HG03378 (cell line): ENCODE results near the gene NCAPD2.

ENCODE experiments used
- ATAC-seq: cut with Tn5 transposase; IDR thresholded peaks from one replicate; pipeline ENCODE4 v1.9.1; 2021; ENCODE audit warnings: mild to moderate bottlenecking, moderate library complexity; ENCODE audit not compliant: unreplicated experiment

Gene NCAPD2

DNA sequence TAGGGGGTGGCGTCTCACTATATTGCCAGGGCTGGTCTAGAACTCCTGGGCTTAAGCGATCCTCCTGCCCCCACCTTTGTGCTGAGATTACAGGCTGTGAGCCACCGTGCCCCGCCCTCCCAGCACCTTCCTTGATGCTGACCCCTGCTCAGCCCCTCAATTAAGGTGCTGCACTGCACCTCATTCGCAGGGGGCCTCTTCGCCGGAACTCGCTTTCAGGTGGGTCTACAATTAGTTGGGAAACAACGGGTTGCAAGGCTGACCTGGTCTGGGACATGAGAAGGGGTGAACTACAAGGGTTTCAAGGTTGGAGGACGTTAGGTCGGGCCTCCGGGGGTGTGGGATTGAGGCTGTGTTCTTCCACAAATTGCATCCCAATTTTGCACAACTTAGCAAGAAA is 75.4 kb downstream of the NCAPD2 start:
- ATAC-seq, result no peak

DNA sequence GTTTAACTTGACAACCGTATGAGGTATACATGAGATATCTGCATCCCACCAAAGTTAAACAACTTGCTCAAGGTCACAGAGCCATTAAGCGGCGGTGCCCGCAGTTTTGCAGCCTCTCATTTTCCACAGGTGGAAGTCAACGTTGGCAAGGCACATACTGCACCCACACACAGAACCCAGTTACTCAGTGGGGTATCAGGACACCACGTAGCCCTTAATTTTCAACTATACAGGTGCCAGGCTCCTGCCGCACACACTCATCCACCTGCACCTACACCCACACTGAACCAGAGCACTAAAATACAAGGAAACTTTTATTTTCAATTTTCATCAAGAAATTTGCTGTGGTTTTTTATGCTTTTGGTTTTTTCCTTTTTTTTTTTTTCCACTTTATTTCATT is 75.9 kb downstream of the NCAPD2 start:
- ATAC-seq, result no peak

DNA sequence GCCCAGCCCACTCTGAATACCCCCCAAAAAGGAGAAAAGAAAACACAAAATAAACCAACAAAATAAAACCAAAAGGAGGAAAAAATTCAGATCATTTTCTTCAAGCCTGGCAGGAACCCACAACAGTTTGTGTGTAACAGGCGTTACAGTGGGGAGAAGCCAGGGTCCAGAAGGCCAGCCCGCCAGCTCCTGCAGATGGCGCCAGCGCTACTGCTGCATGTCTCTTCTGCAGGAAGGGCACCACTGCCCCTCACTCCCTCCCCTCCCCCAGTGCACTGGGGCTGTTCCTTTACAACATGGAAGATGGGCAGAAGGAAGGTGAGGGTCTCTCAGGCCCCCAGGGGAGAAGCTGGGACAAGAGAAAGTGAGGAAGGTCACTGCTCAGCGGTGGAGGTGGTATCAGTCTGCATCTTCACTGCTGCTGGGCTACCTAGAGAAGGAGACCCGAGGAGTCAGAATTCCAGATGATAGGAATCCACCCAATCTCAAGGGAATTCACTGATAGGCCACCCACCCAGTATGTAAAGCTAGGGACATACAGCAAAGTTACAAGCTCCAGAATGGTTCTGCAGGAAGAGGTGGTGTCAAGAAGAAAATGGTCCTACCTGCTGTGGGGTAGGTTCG is 76.5 kb downstream of the NCAPD2 start:
- no peak for ATAC-seq

DNA sequence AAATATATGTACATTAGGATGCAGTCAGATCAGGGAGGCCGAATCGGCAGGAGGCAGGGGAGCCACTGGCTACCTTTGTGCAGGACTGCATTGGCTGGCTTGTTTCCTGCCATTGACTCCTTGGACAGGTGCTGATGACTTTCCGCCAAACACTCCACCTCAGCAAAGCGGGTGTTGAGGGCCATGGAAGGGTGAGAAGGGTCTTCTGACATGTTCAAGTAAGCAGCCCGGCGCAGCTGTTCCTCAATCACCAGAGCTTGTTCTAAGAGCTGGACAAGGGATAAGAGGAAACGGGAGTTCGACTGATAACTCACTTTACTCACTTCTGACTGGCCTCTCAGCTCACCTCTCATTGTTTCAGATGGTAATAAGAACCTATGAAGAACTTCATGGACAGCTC is 79.1 kb downstream of the NCAPD2 start:
- ATAC-seq, result no peak

- no peak for ATAC-seq
Measured at GRCh38 chr12:6574576-6575295, 80.8 kb downstream of the NCAPD2 start.

- no peak for ATAC-seq
Measured at GRCh38 chr12:6575648-6576047, 81.7 kb downstream of the NCAPD2 start.
